ENCODE measurements around the gene DUSP15. TPM values are rescaled to one million over a fixed set of nuclear protein-coding genes. Genes with fewer than 3 reads are reported as not detected.
A peak's percentile ranks its signal among the peaks of the same experiment; 100 is the strongest.

DUSP15 gene
- total RNA-seq, 2 experiments from 2014 or later = not detected

- Histone ChIP-seq H3K36me3 (ENCODE audit: insufficient read depth, low read length) (no peaks in the 10 kb centered on the region), H3K9me3 (ENCODE audit: control insufficient read depth in 1 of 2, insufficient read depth in 1 of 2, low read length in 2 of 2) (peaks cover 0 to 13% of the 10 kb centered on the region in 2 experiments), H3K27me3 (ENCODE audit: control insufficient read depth in 1 of 2, insufficient read depth in 2 of 2, low read length in 2 of 2) (peaks cover 48 to 51% of the 10 kb centered on the region in 2 experiments), H3K4me3 (ENCODE audit: low read length) (no peak overlapping the region), H3K4me1 (ENCODE audit: insufficient read depth, low read length) (peaks cover 22% of the 10 kb centered on the region), H3K27ac (ENCODE audit: low read depth in 1 of 2, low read length in 2 of 2) (no peak overlapping the region)
- H3K27me3 Mint-ChIP-seq = peaks cover 7% of the 10 kb centered on the region
- ChIA-PET CTCF (no interaction called here), POLR2A (no interaction called here)
- H3K27ac Mint-ChIP-seq = no peak overlapping the region
- ATAC-seq (ENCODE audit: poor library complexity) (no peak), DNase-seq (no peak)
- H3K4me1 Mint-ChIP-seq (ENCODE audit: low read depth) = peaks cover 13% of the 10 kb centered on the region
- H3K9me3 Mint-ChIP-seq = no peaks in the 10 kb centered on the region
- no peak overlapping the region for H3K4me3 Mint-ChIP-seq
- intact Hi-C loops (cut with DNase I, micrococcal nuclease) = loop anchor here in 1 of 2 experiments (10.0 kb wide), 1 partner anchor 236 kb away; no protein-coding TSS in a partner anchor
- H3K36me3 Mint-ChIP-seq (ENCODE audit: low read depth) = no peaks in the 10 kb centered on the region
- no peak for TF ChIP-seq CTCF (IDR thresholded peaks at IDR 0.05)
Measured at GRCh38 chr20:31858760-31859083, 11.6 kb downstream of the DUSP15 start.

GRCh38 chr20:31857861-31858759 lies 12.2 kb downstream of the DUSP15 start:
- H3K27me3 ChIP-seq (ENCODE audit: control insufficient read depth in 1 of 2, insufficient read depth in 2 of 2, low read length in 2 of 2) = peaks cover 48 to 51% of the 10 kb centered on the region in 2 experiments
- H3K36me3 Mint-ChIP-seq (ENCODE audit: low read depth) = no peaks in the 10 kb centered on the region
- peaks cover 0 to 13% of the 10 kb centered on the region in 2 experiments for H3K9me3 ChIP-seq (ENCODE audit: control insufficient read depth in 1 of 2, insufficient read depth in 1 of 2, low read length in 2 of 2)
- no peak overlapping the region for H3K27ac Mint-ChIP-seq
- H3K4me3 Mint-ChIP-seq = peak overlapping the region; percentile 32
- H3K4me3 ChIP-seq (ENCODE audit: low read length) = no peak overlapping the region
- no peak for TF ChIP-seq CTCF (IDR thresholded peaks at IDR 0.05)
- peaks cover 13% of the 10 kb centered on the region for H3K4me1 Mint-ChIP-seq (ENCODE audit: low read depth)
- intact Hi-C loops (cut with DNase I, micrococcal nuclease) = loop anchor here in 1 of 2 experiments (10.0 kb wide), 1 partner anchor 237 kb away; no protein-coding TSS in a partner anchor
- no peaks in the 10 kb centered on the region for H3K36me3 ChIP-seq (ENCODE audit: insufficient read depth, low read length)
- no peaks in the 10 kb centered on the region for H3K9me3 Mint-ChIP-seq
- CTCF ChIA-PET = no interaction called here
- POLR2A ChIA-PET = no interaction called here
- DNase-seq (no peak), ATAC-seq (ENCODE audit: poor library complexity) (no peak)
- peaks cover 7% of the 10 kb centered on the region for H3K27me3 Mint-ChIP-seq
- peaks cover 22% of the 10 kb centered on the region for H3K4me1 ChIP-seq (ENCODE audit: insufficient read depth, low read length)
- no peak overlapping the region for H3K27ac ChIP-seq (ENCODE audit: low read depth in 1 of 2, low read length in 2 of 2)

GRCh38 chr20:31856516-31856915 lies 13.8 kb downstream of the DUSP15 start:
- Histone ChIP-seq H3K27ac (ENCODE audit: low read depth in 1 of 2, low read length in 2 of 2) (no peak overlapping the region), H3K4me3 (ENCODE audit: low read length) (no peak overlapping the region), H3K36me3 (ENCODE audit: insufficient read depth, low read length) (no peaks in the 10 kb centered on the region), H3K4me1 (ENCODE audit: insufficient read depth, low read length) (peaks cover 29% of the 10 kb centered on the region), H3K27me3 (ENCODE audit: control insufficient read depth in 1 of 2, insufficient read depth in 2 of 2, low read length in 2 of 2) (peaks cover 47 to 51% of the 10 kb centered on the region in 2 experiments), H3K9me3 (ENCODE audit: control insufficient read depth in 1 of 2, insufficient read depth in 1 of 2, low read length in 2 of 2) (peaks cover 0 to 13% of the 10 kb centered on the region in 2 experiments)
- POLR2A ChIA-PET = no interaction called here
- Mint-ChIP-seq H3K4me1 (ENCODE audit: low read depth) (peaks cover 7% of the 10 kb centered on the region), H3K36me3 (ENCODE audit: low read depth) (no peaks in the 10 kb centered on the region), H3K9me3 (no peaks in the 10 kb centered on the region), H3K4me3 (no peak overlapping the region), H3K27ac (no peak overlapping the region), H3K27me3 (peaks cover 6% of the 10 kb centered on the region)
- CTCF ChIA-PET = no interaction called here
- no peak for ATAC-seq (ENCODE audit: poor library complexity)
- DNase-seq = no peak
- intact Hi-C loops (cut with DNase I, micrococcal nuclease) = loop anchor here in 1 of 2 experiments (10.0 kb wide), 1 partner anchor 238 kb away; no protein-coding TSS in a partner anchor
- no peak for TF ChIP-seq CTCF (IDR thresholded peaks at IDR 0.05)

All from CD4-positive, alpha-beta T cell (primary cell).